ENCODE data around the gene GGCX. TPM values are rescaled to one million over a fixed set of nuclear protein-coding genes. Genes with fewer than 3 reads are reported as not detected.

Gene GGCX
- total RNA-seq, 1 donor from 2014 or later = 58.2 TPM

DNA sequence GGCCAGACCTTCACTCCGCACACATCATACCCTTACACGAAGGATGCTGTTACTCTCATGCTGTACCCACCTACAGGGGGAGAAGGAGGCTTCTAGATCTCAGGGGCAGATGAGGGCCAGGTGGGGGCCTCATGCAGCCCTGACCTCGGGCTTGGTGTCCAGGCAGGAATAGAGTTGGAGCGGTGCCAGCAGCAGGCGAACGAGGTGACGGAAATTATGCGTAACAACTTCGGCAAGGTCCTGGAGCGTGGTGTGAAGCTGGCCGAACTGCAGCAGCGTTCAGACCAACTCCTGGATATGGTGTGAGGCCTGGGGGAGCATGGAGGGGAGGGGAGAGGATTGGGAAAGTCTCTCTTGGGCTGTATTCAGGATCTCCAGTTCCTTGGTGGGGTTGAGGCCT is 30.3 kb upstream of the GGCX start:
- no peaks in the 10 kb centered on the region for H3K27me3 Mint-ChIP-seq (ENCODE audit: unreplicated experiment)
- TF ChIP-seq, protein P1, sequence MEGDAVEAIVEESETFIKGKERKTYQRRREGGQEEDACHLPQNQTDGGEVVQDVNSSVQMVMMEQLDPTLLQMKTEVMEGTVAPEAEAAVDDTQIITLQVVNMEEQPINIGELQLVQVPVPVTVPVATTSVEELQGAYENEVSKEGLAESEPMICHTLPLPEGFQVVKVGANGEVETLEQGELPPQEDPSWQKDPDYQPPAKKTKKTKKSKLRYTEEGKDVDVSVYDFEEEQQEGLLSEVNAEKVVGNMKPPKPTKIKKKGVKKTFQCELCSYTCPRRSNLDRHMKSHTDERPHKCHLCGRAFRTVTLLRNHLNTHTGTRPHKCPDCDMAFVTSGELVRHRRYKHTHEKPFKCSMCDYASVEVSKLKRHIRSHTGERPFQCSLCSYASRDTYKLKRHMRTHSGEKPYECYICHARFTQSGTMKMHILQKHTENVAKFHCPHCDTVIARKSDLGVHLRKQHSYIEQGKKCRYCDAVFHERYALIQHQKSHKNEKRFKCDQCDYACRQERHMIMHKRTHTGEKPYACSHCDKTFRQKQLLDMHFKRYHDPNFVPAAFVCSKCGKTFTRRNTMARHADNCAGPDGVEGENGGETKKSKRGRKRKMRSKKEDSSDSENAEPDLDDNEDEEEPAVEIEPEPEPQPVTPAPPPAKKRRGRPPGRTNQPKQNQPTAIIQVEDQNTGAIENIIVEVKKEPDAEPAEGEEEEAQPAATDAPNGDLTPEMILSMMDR (IDR thresholded peaks at IDR 0.05) = no peak
- H3K27ac Mint-ChIP-seq (ENCODE audit: unreplicated experiment) = no peak overlapping the region
- H3K36me3 Mint-ChIP-seq (ENCODE audit: unreplicated experiment) = no peaks in the 10 kb centered on the region
- DNase-seq (ENCODE audit: extremely low spot score, unreplicated experiment) = no peak
- peaks cover 67% of the 10 kb centered on the region for H3K4me1 Mint-ChIP-seq (ENCODE audit: unreplicated experiment)
- H3K4me3 Mint-ChIP-seq (ENCODE audit: unreplicated experiment) = no peak overlapping the region
- no peaks in the 10 kb centered on the region for H3K9me3 Mint-ChIP-seq (ENCODE audit: unreplicated experiment)

DNA sequence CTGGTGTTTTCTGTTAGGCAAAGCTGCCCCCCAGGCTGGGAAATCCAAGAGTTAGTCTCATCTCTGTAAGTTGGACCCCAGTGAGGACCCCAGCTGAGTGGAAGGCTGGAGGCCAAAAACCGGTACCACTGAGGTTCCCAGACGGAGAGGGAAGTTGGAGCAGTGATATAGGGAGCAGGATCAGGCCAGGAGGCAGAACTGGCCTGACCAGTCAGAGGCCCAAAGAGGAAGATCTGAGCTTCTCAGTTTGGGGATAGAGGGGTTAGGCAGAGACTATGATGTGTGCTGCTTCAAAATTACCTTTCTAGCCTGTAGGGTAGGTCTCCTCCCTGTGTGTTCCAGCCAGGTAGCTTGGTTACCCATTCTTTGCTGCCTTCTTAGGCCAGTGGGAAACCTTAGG is 29.7 kb upstream of the GGCX start:
- H3K4me1 Mint-ChIP-seq (ENCODE audit: unreplicated experiment) = peaks cover 62% of the 10 kb centered on the region
- peak overlapping the region; percentile 89 for H3K27ac Mint-ChIP-seq (ENCODE audit: unreplicated experiment)
- DNase-seq (ENCODE audit: extremely low spot score, unreplicated experiment) = no peak
- no peaks in the 10 kb centered on the region for H3K27me3 Mint-ChIP-seq (ENCODE audit: unreplicated experiment)
- no peak overlapping the region for H3K4me3 Mint-ChIP-seq (ENCODE audit: unreplicated experiment)
- TF ChIP-seq, protein P1 (IDR thresholded peaks at IDR 0.05) = no peak
- no peaks in the 10 kb centered on the region for H3K9me3 Mint-ChIP-seq (ENCODE audit: unreplicated experiment)
- H3K36me3 Mint-ChIP-seq (ENCODE audit: unreplicated experiment) = no peaks in the 10 kb centered on the region

DNA sequence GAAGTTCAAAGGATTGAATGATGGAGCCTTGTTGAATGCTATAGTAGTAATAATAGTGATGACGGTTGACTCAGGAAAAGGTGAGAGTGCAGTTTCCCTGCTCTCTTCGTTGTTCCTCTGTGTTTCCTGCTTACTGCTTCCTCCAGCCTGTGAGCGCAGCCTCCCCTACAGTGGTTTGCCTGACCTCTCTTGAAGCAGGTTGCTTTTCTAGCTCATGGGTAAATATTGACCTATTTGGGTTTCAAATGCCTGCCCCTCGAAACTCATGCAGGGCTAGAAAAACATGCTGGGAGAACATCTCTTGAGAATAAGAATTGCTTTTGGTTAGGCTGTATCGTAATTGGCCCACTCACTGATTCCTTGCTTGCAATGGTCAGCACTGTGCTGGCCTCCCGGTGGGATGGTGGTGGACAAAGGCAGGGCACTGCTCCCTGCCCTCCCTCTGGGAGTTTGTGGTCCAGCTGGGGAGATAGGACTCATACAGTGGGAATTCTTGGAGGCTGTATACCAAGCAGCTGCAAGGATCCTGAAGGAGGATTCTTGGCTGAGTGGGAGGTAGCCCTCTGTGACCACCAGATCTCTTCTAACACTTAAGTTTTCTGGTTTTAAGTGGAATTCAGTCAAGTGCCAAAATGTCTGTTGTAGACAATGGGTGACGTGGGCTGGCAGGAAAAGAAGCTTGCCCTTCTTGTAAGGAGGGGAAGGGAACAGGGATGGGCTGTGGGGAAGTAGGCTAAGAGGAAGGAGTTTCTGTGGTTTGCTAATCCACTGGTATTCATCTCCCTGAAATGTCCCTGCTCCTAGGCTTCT is 28.9 kb upstream of the GGCX start:
- Mint-ChIP-seq H3K27ac (ENCODE audit: unreplicated experiment) (peak overlapping the region; percentile 89), H3K36me3 (ENCODE audit: unreplicated experiment) (no peaks in the 10 kb centered on the region), H3K27me3 (ENCODE audit: unreplicated experiment) (no peaks in the 10 kb centered on the region), H3K9me3 (ENCODE audit: unreplicated experiment) (no peaks in the 10 kb centered on the region), H3K4me1 (ENCODE audit: unreplicated experiment) (peaks cover 64% of the 10 kb centered on the region), H3K4me3 (ENCODE audit: unreplicated experiment) (no peak overlapping the region)
- TF ChIP-seq, protein P1 (IDR thresholded peaks at IDR 0.05) = no peak
- no peak for DNase-seq (ENCODE audit: extremely low spot score, unreplicated experiment)

DNA sequence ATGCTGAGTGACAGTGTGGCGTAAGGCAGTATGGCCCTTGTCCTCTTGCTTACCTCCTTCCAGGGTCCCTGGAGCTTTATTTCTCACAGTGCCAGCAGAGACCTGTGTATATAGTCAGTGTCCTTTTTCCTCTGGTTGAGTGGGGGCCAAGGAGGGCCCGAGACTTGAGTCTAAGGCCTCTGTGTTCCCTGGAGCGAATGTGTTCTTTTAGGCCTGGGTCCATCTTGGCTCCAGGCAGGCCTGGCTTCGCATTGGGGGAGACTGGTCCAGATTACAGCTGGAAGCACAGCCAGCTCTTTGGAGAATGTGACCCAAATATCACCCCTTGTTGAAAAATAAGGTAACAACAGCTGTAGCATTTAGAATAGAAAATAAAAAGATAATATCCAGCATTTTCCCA is 27.9 kb upstream of the GGCX start:
- no peaks in the 10 kb centered on the region for H3K27me3 Mint-ChIP-seq (ENCODE audit: unreplicated experiment)
- TF ChIP-seq, protein P1 (IDR thresholded peaks at IDR 0.05) = no peak

DNA sequence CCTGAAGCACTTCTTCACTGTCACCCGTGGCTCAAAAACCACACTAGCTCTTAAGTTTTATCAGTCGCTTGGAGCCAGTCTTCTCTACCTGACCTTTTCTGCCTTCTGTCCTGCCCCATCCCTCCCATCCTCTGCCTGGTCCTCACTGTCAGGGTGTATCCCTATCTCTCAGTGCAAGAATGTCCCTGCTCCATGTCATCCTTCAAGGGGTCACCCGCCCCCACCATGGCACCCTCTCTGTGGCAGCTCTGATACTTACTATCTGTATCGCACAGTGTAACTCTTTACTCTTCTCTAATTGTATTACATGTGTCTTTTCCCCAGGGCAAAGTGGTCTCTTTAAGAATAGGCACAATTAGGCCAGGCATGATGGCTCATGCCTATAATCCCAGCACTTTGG is 27.4 kb upstream of the GGCX start:
- no peak overlapping the region for H3K4me3 Mint-ChIP-seq (ENCODE audit: unreplicated experiment)
- H3K4me1 Mint-ChIP-seq (ENCODE audit: unreplicated experiment) = peaks cover 56% of the 10 kb centered on the region

More for the DNA sequence above, 27.9 kb upstream of the GGCX start:
- Mint-ChIP-seq H3K36me3 (ENCODE audit: unreplicated experiment) (no peaks in the 10 kb centered on the region), H3K4me3 (ENCODE audit: unreplicated experiment) (no peak overlapping the region), H3K27ac (ENCODE audit: unreplicated experiment) (no peak overlapping the region), H3K9me3 (ENCODE audit: unreplicated experiment) (no peaks in the 10 kb centered on the region), H3K4me1 (ENCODE audit: unreplicated experiment) (peaks cover 59% of the 10 kb centered on the region)
- DNase-seq (ENCODE audit: extremely low spot score, unreplicated experiment) = no peak

More for the DNA sequence above, 27.4 kb upstream of the GGCX start:
- Mint-ChIP-seq H3K9me3 (ENCODE audit: unreplicated experiment) (no peaks in the 10 kb centered on the region), H3K36me3 (ENCODE audit: unreplicated experiment) (no peaks in the 10 kb centered on the region), H3K27me3 (ENCODE audit: unreplicated experiment) (no peaks in the 10 kb centered on the region), H3K27ac (ENCODE audit: unreplicated experiment) (no peak overlapping the region)
- TF ChIP-seq, protein P1 (IDR thresholded peaks at IDR 0.05) = no peak
- no peak for DNase-seq (ENCODE audit: extremely low spot score, unreplicated experiment)

Data from osteocyte (in vitro differentiated cells).